ENCODE results near the gene NDST4.

NDST4 gene

GRCh38 chr4:115119804-115120352 is 6.5 kb upstream of the NDST4 start:
- Histone ChIP-seq H3K27me3 (ENCODE audit: control insufficient read depth, insufficient read depth, low read length) (no peaks in the 10 kb centered on the region), H3K4me2 (ENCODE audit: low read length) (no peak overlapping the region), H3K9ac (ENCODE audit: low read depth, low read length) (no peak overlapping the region), H3K4me3 (ENCODE audit: low read length) (no peak overlapping the region), H3K4me1 (ENCODE audit: control insufficient read depth, insufficient read depth, low read length) (no peaks in the 10 kb centered on the region), H3K9me3 (replicated peaks; ENCODE audit: low read length) (no peaks in the 10 kb centered on the region), H3K36me3 (ENCODE audit: insufficient read depth, low read length) (no peaks in the 10 kb centered on the region)

GRCh38 chr4:115117651-115118050 is 4.2 kb upstream of the NDST4 start:
- H3K4me3 ChIP-seq (ENCODE audit: low read length), result no peak overlapping the region

DNA sequence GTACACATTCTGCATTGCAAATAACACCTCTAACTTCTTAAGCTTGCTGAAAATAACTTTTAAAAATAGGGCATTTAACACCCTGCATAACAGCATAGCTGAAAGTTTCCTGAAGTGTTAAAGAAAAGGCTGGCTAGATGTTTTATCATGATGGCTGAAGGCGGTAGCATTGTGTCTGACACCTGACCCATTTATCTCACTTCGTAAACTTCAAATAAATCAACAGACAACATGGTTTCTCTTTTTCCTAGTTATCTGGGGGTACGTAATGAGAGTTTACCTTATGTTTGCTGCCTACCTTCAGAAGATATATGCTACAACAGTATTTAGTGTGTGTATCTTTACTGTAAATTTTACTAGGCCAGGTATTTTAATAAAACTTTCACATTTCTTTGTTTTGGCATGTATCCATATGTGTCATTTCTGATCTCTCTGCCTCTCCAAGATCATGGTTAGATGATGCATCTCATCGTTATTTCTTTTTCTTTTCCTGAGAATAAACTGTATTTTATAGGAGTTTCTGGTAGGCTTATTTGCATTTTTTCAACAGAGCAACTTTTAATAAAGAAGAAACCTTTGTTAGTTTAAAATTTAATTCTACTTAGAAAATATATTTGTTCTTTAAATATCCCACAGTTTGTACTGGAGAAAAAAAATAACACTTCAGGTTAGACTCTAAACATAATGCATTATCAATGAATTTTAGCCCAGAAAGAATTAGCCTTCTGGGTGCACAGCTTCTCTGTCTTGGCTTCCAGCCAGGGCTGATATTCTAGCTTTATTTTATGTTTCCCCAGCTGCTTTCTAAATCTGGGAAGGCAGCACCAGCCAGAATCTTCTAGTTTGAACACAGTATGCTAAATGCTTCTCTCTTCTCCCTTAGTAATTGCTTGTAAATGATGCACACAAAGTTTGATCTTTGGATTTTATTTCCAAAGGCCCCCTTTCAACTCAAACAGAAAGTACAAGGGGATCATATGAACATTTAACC is 2.9 kb downstream of the NDST4 start:
- H3K4me2 ChIP-seq (ENCODE audit: low read length), result no peak overlapping the region
- H3K9ac ChIP-seq (ENCODE audit: low read depth, low read length), result no peak overlapping the region
- no peaks in the 10 kb centered on the region for H3K9me3 ChIP-seq (replicated peaks; ENCODE audit: low read length)
- H3K27me3 ChIP-seq (ENCODE audit: control insufficient read depth, insufficient read depth, low read length), result no peaks in the 10 kb centered on the region
- no peak overlapping the region for H3K4me3 ChIP-seq (ENCODE audit: low read length)
- no peaks in the 10 kb centered on the region for H3K4me1 ChIP-seq (ENCODE audit: control insufficient read depth, insufficient read depth, low read length)
- no peaks in the 10 kb centered on the region for H3K36me3 ChIP-seq (ENCODE audit: insufficient read depth, low read length)

More at GRCh38 chr4:115117651-115118050, 4.2 kb upstream of the NDST4 start:
- no peak overlapping the region for H3K4me2 ChIP-seq (ENCODE audit: low read length)
- H3K36me3 ChIP-seq (ENCODE audit: insufficient read depth, low read length), result no peaks in the 10 kb centered on the region
- no peak overlapping the region for H3K9ac ChIP-seq (ENCODE audit: low read depth, low read length)
- H3K27me3 ChIP-seq (ENCODE audit: control insufficient read depth, insufficient read depth, low read length), result no peaks in the 10 kb centered on the region
- no peaks in the 10 kb centered on the region for H3K4me1 ChIP-seq (ENCODE audit: control insufficient read depth, insufficient read depth, low read length)
- H3K9me3 ChIP-seq (replicated peaks; ENCODE audit: low read length), result no peaks in the 10 kb centered on the region

- no peaks in the 10 kb centered on the region for H3K4me1 ChIP-seq (ENCODE audit: control insufficient read depth, insufficient read depth, low read length)
- no peak overlapping the region for H3K4me3 ChIP-seq (ENCODE audit: low read length)
- H3K4me2 ChIP-seq (ENCODE audit: low read length), result no peak overlapping the region
Measured at GRCh38 chr4:115108850-115109249, 4.6 kb downstream of the NDST4 start.

DNA sequence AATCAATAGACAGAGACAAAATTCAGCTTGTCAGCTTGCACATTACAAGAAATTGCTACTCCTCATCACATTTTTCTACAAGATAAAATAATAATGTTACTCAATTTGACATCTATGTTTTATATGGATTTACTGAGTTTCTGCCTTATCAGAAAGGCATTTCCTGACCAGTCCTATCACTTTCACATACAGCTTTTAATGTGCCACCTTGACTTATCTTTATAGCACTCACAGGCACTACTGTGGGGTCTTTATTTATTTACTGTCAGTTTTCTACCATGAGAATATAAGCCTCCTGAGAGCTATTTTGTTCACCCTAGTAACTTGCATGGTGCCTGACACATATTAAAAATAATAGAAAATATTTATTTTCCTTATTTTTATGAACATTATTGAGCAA is 6.0 kb downstream of the NDST4 start:
- Histone ChIP-seq H3K9ac (ENCODE audit: low read depth, low read length) (no peak overlapping the region), H3K9me3 (replicated peaks; ENCODE audit: low read length) (no peaks in the 10 kb centered on the region), H3K4me2 (ENCODE audit: low read length) (no peak overlapping the region), H3K4me3 (ENCODE audit: low read length) (no peak overlapping the region), H3K27me3 (ENCODE audit: control insufficient read depth, insufficient read depth, low read length) (no peaks in the 10 kb centered on the region), H3K36me3 (ENCODE audit: insufficient read depth, low read length) (no peaks in the 10 kb centered on the region), H3K4me1 (ENCODE audit: control insufficient read depth, insufficient read depth, low read length) (no peaks in the 10 kb centered on the region)

More at GRCh38 chr4:115108850-115109249, 4.6 kb downstream of the NDST4 start:
- Histone ChIP-seq H3K27me3 (ENCODE audit: control insufficient read depth, insufficient read depth, low read length) (no peaks in the 10 kb centered on the region), H3K9me3 (replicated peaks; ENCODE audit: low read length) (no peaks in the 10 kb centered on the region), H3K36me3 (ENCODE audit: insufficient read depth, low read length) (no peaks in the 10 kb centered on the region), H3K9ac (ENCODE audit: low read depth, low read length) (no peak overlapping the region)

DNA sequence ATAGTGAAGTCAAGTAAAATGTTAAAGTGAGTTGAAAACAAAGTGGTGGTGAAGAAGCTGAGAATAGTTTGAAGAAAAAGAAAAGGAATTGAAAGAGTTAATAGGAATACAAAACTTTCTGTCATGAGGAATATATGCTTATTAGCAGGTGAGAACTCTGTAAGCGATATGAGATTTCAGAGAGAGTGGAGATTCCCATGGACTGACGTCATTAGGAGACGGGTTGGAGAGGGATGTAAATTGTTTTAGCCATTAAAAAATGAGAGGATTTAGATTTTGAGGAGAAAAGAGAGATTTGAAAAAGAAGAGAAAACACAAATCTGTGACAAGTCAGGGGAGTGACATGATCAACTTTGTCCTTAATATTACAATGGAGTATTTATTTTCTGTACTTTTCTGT is 11.7 kb downstream of the NDST4 start:
- H3K4me1 ChIP-seq (ENCODE audit: control insufficient read depth, insufficient read depth, low read length), result no peaks in the 10 kb centered on the region
- no peaks in the 10 kb centered on the region for H3K9me3 ChIP-seq (replicated peaks; ENCODE audit: low read length)
- H3K4me3 ChIP-seq (ENCODE audit: low read length), result no peak overlapping the region
- no peak overlapping the region for H3K4me2 ChIP-seq (ENCODE audit: low read length)
- no peaks in the 10 kb centered on the region for H3K27me3 ChIP-seq (ENCODE audit: control insufficient read depth, insufficient read depth, low read length)
- no peak overlapping the region for H3K9ac ChIP-seq (ENCODE audit: low read depth, low read length)
- H3K36me3 ChIP-seq (ENCODE audit: insufficient read depth, low read length), result no peaks in the 10 kb centered on the region

DNA sequence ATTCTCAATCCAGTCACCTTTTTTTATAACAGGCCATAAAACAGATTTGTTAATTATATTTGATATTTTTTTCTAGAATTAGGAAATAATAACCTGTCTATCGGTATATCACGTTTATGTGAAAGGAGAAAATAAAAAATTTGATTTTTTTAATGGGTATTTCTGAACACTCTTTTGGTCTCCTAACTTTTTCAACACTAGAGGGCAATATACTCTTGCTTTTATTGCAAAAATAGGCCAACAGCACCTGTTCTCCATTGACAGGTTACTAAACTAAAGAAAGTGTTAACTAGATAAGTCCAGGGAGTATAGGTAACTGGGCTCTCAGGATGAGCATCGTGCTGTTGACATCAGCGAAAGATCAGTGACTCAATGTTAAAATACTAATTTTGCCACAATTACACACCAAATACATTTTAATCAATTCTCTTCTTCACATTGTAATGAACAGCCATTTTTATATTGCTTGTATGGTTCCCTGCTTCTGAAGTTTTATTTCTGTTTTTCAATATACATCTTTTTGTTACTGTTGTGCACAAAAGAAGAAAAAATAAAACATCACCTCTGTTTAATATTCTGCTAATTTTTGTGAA is 22.8 kb downstream of the NDST4 start:
- H3K36me3 ChIP-seq (ENCODE audit: insufficient read depth, low read length), result no peaks in the 10 kb centered on the region
- H3K4me2 ChIP-seq (ENCODE audit: low read length), result no peak overlapping the region
- no peak overlapping the region for H3K4me3 ChIP-seq (ENCODE audit: low read length)
- no peaks in the 10 kb centered on the region for H3K27me3 ChIP-seq (ENCODE audit: control insufficient read depth, insufficient read depth, low read length)
- H3K9me3 ChIP-seq (replicated peaks; ENCODE audit: low read length), result no peaks in the 10 kb centered on the region
- H3K9ac ChIP-seq (ENCODE audit: low read depth, low read length), result no peak overlapping the region
- H3K4me1 ChIP-seq (ENCODE audit: control insufficient read depth, insufficient read depth, low read length), result no peaks in the 10 kb centered on the region

- Histone ChIP-seq H3K36me3 (ENCODE audit: insufficient read depth, low read length) (no peaks in the 10 kb centered on the region), H3K27me3 (ENCODE audit: control insufficient read depth, insufficient read depth, low read length) (no peaks in the 10 kb centered on the region), H3K4me3 (ENCODE audit: low read length) (no peak overlapping the region), H3K9me3 (replicated peaks; ENCODE audit: low read length) (no peaks in the 10 kb centered on the region), H3K4me2 (ENCODE audit: low read length) (no peak overlapping the region), H3K9ac (ENCODE audit: low read depth, low read length) (no peak overlapping the region), H3K4me1 (ENCODE audit: control insufficient read depth, insufficient read depth, low read length) (no peaks in the 10 kb centered on the region)
Measured at GRCh38 chr4:115082633-115083032, 30.8 kb downstream of the NDST4 start.

- Histone ChIP-seq H3K4me3 (ENCODE audit: low read length) (no peak overlapping the region), H3K9me3 (replicated peaks; ENCODE audit: low read length) (no peaks in the 10 kb centered on the region), H3K9ac (ENCODE audit: low read depth, low read length) (no peak overlapping the region), H3K36me3 (ENCODE audit: insufficient read depth, low read length) (no peaks in the 10 kb centered on the region), H3K4me2 (ENCODE audit: low read length) (no peak overlapping the region), H3K4me1 (ENCODE audit: control insufficient read depth, insufficient read depth, low read length) (no peaks in the 10 kb centered on the region), H3K27me3 (ENCODE audit: control insufficient read depth, insufficient read depth, low read length) (no peaks in the 10 kb centered on the region)
Measured at GRCh38 chr4:115076691-115077090, 36.7 kb downstream of the NDST4 start.

GRCh38 chr4:115058533-115058932 is 54.9 kb downstream of the NDST4 start:
- Histone ChIP-seq H3K4me1 (ENCODE audit: control insufficient read depth, insufficient read depth, low read length) (no peaks in the 10 kb centered on the region), H3K4me3 (ENCODE audit: low read length) (no peak overlapping the region), H3K36me3 (ENCODE audit: insufficient read depth, low read length) (no peaks in the 10 kb centered on the region), H3K9me3 (replicated peaks; ENCODE audit: low read length) (no peaks in the 10 kb centered on the region), H3K4me2 (ENCODE audit: low read length) (no peak overlapping the region), H3K27me3 (ENCODE audit: control insufficient read depth, insufficient read depth, low read length) (no peaks in the 10 kb centered on the region), H3K9ac (ENCODE audit: low read depth, low read length) (no peak overlapping the region)

DNA sequence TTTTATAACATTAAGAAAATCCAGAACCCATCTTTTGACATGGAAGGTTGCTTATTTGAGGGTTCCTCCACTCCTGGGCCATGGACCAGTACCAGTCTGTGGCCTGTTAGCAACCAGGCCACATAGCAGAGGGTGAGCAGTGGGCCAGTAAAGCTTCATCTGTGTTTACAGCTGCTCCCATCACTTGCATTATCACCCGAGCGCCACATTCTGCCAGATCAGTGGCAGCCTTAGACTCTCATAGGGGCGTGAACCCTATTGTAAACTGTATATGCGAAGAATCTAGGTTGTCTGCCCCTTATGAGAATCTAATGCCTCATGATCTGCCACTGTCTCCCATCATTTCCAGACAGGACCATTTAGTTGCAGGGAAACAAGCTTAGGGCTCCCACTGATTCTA is 58.6 kb downstream of the NDST4 start:
- H3K4me2 ChIP-seq (ENCODE audit: low read length), result no peak overlapping the region
- H3K27me3 ChIP-seq (ENCODE audit: control insufficient read depth, insufficient read depth, low read length), result no peaks in the 10 kb centered on the region
- H3K9ac ChIP-seq (ENCODE audit: low read depth, low read length), result no peak overlapping the region
- H3K9me3 ChIP-seq (replicated peaks; ENCODE audit: low read length), result no peaks in the 10 kb centered on the region
- H3K36me3 ChIP-seq (ENCODE audit: insufficient read depth, low read length), result no peaks in the 10 kb centered on the region
- no peaks in the 10 kb centered on the region for H3K4me1 ChIP-seq (ENCODE audit: control insufficient read depth, insufficient read depth, low read length)
- H3K4me3 ChIP-seq (ENCODE audit: low read length), result no peak overlapping the region
